SK-N-SH treated with all-trans-retinoic acid at 6 μM for 48 hours (cell line): ENCODE data around the gene MAGED2.

Experiments used
- ATAC-seq: fragments of 200-7000 bp; cut with Tn5 transposase; 3 replicates; pipeline ENCODE4 v1.9.1; 2020; ENCODE audit warnings: mild to moderate bottlenecking, moderate library complexity
- ARNTL ChIP-seq: fragments of 450-650 bp; formaldehyde crosslinking; IDR thresholded peaks from 2 replicates; pipeline ENCODE4 v1.5.0; 2020; ENCODE audit warnings: low read depth, mild to moderate bottlenecking, moderate library complexity, borderline replicate concordance
- BACH2 ChIP-seq: fragments of 250-450 bp; sonication (Bioruptor Pico); IDR thresholded peaks from 2 replicates; pipeline ENCODE4 v1.9.0; 2021; ENCODE audit warnings: mild to moderate bottlenecking, borderline replicate concordance
- CSDC2 ChIP-seq: fragments of 250-450 bp; sonication (Bioruptor Pico); IDR thresholded peaks from 2 replicates; pipeline ENCODE4 v1.5.0; 2020; ENCODE audit warnings: mild to moderate bottlenecking, moderate library complexity
- ESRRG ChIP-seq: fragments of 250-450 bp; sonication (Bioruptor Pico); IDR thresholded peaks from 2 replicates; pipeline ENCODE4 v1.6.1; 2021; ENCODE audit warnings: mild to moderate bottlenecking
- GLIS3 ChIP-seq: fragments of 250-450 bp; sonication (Bioruptor Pico); IDR thresholded peaks from 2 replicates; pipeline ENCODE4 v1.5.0; 2020; ENCODE audit warnings: mild to moderate bottlenecking, moderate library complexity
- ISL1 ChIP-seq: fragments of 250-450 bp; sonication (Bioruptor Pico); IDR thresholded peaks from 2 replicates; pipeline ENCODE4 v2.1.2; 2022; ENCODE audit warnings: mild to moderate bottlenecking, moderate library complexity
- OSR1 ChIP-seq: fragments of 250-450 bp; sonication (Bioruptor Pico); IDR thresholded peaks from 2 replicates; pipeline ENCODE4 v1.8.0; 2022; ENCODE audit warnings: moderate library complexity, mild to moderate bottlenecking, inconsistent platforms
- PPARA ChIP-seq: fragments of 250-450 bp; sonication (Bioruptor Pico); IDR thresholded peaks from 2 replicates; pipeline ENCODE4 v1.5.0; 2020; ENCODE audit warnings: mild to moderate bottlenecking, borderline replicate concordance
- RARB ChIP-seq: fragments of 250-450 bp; sonication (Bioruptor Pico); IDR thresholded peaks from 2 replicates; pipeline ENCODE4 v1.8.0; 2021; ENCODE audit warnings: mild to moderate bottlenecking, moderate library complexity
- SNAI2 ChIP-seq: fragments of 250-450 bp; sonication (Bioruptor Pico); IDR thresholded peaks from 2 replicates; pipeline ENCODE4 v1.5.0; 2020; ENCODE audit warnings: mild to moderate bottlenecking, moderate library complexity
- TCF4 ChIP-seq: fragments of 250-450 bp; sonication (Bioruptor Pico); IDR thresholded peaks from 2 replicates; pipeline ENCODE4 v1.8.0; 2021; ENCODE audit warnings: mild to moderate bottlenecking, moderate library complexity, borderline replicate concordance
- TOX ChIP-seq: fragments of 250-450 bp; sonication (Bioruptor Pico); IDR thresholded peaks from 2 replicates; pipeline ENCODE4 v1.8.0; 2021; ENCODE audit warnings: mild to moderate bottlenecking, moderate library complexity, borderline replicate concordance
- ZC3H10 ChIP-seq: fragments of 250-450 bp; sonication (Bioruptor Pico); IDR thresholded peaks from 2 replicates; pipeline ENCODE4 v1.5.1; 2021; ENCODE audit warnings: mild to moderate bottlenecking, moderate library complexity
- ZFP30 ChIP-seq: fragments of 450-650 bp; formaldehyde crosslinking; IDR thresholded peaks from 2 replicates; pipeline ENCODE4 v1.5.0; 2022; ENCODE audit warnings: mild to moderate bottlenecking, moderate library complexity
- ZNF565 ChIP-seq: fragments of 450-650 bp; formaldehyde crosslinking; conservative IDR thresholded peaks from 2 replicates; pipeline ENCODE4 v1.5.0; 2020; ENCODE audit warnings: low read depth, mild to moderate bottlenecking, moderate library complexity
- ZNF70 ChIP-seq: fragments of 450-650 bp; formaldehyde crosslinking; IDR thresholded peaks from 2 replicates; pipeline ENCODE4 v1.5.0; 2020; ENCODE audit warnings: mild to moderate bottlenecking, moderate library complexity
- ZNF8 ChIP-seq: fragments of 450-650 bp; formaldehyde crosslinking; IDR thresholded peaks from 2 replicates; pipeline ENCODE4 v1.5.0; 2020; ENCODE audit warnings: mild to moderate bottlenecking, moderate library complexity
- TF ChIP-seq, protein P1 (sequence below): fragments of 250-450 bp; sonication (Bioruptor Pico); IDR thresholded peaks from 2 replicates; pipeline ENCODE4 v1.5.0; 2020; ENCODE audit warnings: mild to moderate bottlenecking, moderate library complexity
- TF ChIP-seq, protein P2 (sequence below): fragments of 250-450 bp; sonication (Bioruptor Pico); IDR thresholded peaks from 2 replicates; pipeline ENCODE4 v1.8.0; 2021; ENCODE audit warnings: low read depth, mild to moderate bottlenecking, moderate library complexity, borderline replicate concordance
- TF ChIP-seq, protein P3 (sequence below): fragments of 250-450 bp; sonication (Bioruptor Pico); IDR thresholded peaks from 2 replicates; pipeline ENCODE4 v1.5.1; 2020; ENCODE audit warnings: low read depth, mild to moderate bottlenecking, moderate library complexity
- TF ChIP-seq, protein P4 (sequence below): fragments of 250-450 bp; sonication (Bioruptor Pico); IDR thresholded peaks from 2 replicates; pipeline ENCODE4 v1.8.0; 2020; ENCODE audit warnings: mild to moderate bottlenecking, moderate library complexity, borderline replicate concordance

The MAGED2 gene

DNA sequence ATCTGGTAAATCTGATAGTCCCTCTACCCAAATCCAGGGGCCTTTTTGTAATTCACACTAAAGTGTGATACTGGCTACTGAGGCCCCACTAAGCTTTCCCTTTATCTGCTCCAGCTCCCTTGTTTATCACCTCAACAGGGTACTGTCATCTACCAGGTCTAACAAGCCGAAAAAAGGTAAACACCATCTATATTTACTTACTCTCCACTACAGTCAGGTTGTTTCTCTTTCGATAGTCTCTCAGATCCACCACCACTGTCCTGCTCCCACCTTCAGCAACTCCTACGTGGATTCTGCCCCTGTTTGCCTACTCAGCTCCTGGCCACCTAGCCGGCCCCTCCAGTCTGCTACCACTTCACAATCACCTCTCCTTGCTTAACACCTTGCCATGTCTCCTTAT is 12.8 kb upstream of the MAGED2 start:
- no peak for TF ChIP-seq SNAI2
- TF ChIP-seq CSDC2 = no peak
- no peak for TF ChIP-seq PPARA (CRISPR knock-in tag)
- TF ChIP-seq, protein P1, sequence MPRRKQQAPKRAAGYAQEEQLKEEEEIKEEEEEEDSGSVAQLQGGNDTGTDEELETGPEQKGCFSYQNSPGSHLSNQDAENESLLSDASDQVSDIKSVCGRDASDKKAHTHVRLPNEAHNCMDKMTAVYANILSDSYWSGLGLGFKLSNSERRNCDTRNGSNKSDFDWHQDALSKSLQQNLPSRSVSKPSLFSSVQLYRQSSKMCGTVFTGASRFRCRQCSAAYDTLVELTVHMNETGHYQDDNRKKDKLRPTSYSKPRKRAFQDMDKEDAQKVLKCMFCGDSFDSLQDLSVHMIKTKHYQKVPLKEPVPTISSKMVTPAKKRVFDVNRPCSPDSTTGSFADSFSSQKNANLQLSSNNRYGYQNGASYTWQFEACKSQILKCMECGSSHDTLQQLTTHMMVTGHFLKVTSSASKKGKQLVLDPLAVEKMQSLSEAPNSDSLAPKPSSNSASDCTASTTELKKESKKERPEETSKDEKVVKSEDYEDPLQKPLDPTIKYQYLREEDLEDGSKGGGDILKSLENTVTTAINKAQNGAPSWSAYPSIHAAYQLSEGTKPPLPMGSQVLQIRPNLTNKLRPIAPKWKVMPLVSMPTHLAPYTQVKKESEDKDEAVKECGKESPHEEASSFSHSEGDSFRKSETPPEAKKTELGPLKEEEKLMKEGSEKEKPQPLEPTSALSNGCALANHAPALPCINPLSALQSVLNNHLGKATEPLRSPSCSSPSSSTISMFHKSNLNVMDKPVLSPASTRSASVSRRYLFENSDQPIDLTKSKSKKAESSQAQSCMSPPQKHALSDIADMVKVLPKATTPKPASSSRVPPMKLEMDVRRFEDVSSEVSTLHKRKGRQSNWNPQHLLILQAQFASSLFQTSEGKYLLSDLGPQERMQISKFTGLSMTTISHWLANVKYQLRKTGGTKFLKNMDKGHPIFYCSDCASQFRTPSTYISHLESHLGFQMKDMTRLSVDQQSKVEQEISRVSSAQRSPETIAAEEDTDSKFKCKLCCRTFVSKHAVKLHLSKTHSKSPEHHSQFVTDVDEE (CRISPR knock-in tag) = no peak
- TF ChIP-seq BACH2 (CRISPR knock-in tag) = no peak
- TF ChIP-seq, protein P2, sequence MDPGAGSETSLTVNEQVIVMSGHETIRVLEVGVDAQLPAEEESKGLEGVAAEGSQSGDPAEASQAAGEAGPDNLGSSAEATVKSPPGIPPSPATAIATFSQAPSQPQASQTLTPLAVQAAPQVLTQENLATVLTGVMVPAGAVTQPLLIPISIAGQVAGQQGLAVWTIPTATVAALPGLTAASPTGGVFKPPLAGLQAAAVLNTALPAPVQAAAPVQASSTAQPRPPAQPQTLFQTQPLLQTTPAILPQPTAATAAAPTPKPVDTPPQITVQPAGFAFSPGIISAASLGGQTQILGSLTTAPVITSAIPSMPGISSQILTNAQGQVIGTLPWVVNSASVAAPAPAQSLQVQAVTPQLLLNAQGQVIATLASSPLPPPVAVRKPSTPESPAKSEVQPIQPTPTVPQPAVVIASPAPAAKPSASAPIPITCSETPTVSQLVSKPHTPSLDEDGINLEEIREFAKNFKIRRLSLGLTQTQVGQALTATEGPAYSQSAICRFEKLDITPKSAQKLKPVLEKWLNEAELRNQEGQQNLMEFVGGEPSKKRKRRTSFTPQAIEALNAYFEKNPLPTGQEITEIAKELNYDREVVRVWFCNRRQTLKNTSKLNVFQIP = no peak
- TF ChIP-seq ZFP30 (CRISPR knock-in tag) = no peak
- no peak for TF ChIP-seq ZC3H10 (CRISPR knock-in tag)
- no peak for TF ChIP-seq OSR1 (CRISPR knock-in tag)
- no peak for TF ChIP-seq ESRRG (CRISPR knock-in tag)
- no peak for TF ChIP-seq TOX
- no peak for ATAC-seq

DNA sequence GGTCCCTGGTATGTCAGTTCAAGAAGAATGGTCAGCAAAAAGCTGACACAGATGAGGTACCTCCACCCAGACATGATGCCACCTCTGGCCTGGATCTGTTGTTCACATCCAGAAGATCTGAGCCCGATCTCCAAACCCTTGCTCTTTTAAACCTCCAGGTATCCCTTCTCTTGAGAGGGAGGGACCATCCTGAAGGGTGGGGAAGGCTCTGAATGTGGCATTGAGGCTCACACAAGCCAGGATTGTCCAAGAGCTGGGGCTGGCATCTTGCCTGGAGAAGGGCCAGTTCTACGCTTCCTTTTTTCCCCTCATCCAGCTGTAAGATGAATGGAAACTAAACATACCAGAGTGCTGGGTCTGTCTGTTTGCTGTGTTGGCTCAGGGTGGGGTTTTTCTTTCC is 9.4 kb upstream of the MAGED2 start, which contains the start of gene ITIH6:
TSS of gene ITIH6 (minus strand) at position 119 of the 400 bp plus-strand sequence. CDS start at position 74, 45 bp downstream.
- ATAC-seq = no peak
- TF ChIP-seq ARNTL (CRISPR knock-in tag) (no peak), CSDC2 (no peak), GLIS3 (no peak), TCF4 (no peak), OSR1 (CRISPR knock-in tag) (no peak), PPARA (CRISPR knock-in tag) (no peak), RARB (CRISPR knock-in tag) (no peak), ZNF70 (CRISPR knock-in tag) (no peak), TOX (no peak), ISL1 (CRISPR knock-in tag) (no peak), ESRRG (CRISPR knock-in tag) (no peak), ZNF565 (CRISPR knock-in tag) (no peak), ZNF8 (no peak), ZC3H10 (CRISPR knock-in tag) (no peak), SNAI2 (no peak)
- TF ChIP-seq, protein P3, sequence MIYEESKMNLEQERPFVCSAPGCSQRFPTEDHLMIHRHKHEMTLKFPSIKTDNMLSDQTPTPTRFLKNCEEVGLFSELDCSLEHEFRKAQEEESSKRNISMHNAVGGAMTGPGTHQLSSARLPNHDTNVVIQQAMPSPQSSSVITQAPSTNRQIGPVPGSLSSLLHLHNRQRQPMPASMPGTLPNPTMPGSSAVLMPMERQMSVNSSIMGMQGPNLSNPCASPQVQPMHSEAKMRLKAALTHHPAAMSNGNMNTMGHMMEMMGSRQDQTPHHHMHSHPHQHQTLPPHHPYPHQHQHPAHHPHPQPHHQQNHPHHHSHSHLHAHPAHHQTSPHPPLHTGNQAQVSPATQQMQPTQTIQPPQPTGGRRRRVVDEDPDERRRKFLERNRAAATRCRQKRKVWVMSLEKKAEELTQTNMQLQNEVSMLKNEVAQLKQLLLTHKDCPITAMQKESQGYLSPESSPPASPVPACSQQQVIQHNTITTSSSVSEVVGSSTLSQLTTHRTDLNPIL (CRISPR knock-in tag) = no peak
- TF ChIP-seq, protein P1 (CRISPR knock-in tag) = no peak
- TF ChIP-seq, protein P2 = no peak

DNA sequence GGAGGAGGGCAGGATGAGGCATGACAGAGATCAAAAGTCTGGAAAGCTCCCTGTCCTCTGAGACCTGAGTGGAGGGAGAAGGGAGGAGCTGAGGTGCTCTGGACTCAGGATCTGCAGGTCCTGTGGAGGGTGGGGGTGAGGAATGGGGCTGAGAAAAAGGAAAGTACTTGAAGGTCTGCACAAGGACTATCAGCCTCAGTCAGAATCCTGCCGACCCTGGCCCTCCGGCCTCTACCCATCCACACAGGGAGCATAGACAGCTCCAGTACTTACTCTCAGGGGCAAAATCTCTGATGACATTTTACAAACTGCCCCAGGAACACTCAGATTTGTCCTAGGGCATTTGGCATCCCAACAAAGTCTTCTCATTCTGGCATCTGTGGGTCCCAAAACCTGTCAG is 8.5 kb upstream of the MAGED2 start:
- ATAC-seq = no peak
- TF ChIP-seq BACH2 (CRISPR knock-in tag) (no peak), TCF4 (no peak), ZNF70 (CRISPR knock-in tag) (no peak), ISL1 (CRISPR knock-in tag) (no peak), OSR1 (CRISPR knock-in tag) (no peak), SNAI2 (no peak), ARNTL (CRISPR knock-in tag) (no peak), ESRRG (CRISPR knock-in tag) (no peak)
- TF ChIP-seq, protein P2 = no peak
- TF ChIP-seq, protein P4, sequence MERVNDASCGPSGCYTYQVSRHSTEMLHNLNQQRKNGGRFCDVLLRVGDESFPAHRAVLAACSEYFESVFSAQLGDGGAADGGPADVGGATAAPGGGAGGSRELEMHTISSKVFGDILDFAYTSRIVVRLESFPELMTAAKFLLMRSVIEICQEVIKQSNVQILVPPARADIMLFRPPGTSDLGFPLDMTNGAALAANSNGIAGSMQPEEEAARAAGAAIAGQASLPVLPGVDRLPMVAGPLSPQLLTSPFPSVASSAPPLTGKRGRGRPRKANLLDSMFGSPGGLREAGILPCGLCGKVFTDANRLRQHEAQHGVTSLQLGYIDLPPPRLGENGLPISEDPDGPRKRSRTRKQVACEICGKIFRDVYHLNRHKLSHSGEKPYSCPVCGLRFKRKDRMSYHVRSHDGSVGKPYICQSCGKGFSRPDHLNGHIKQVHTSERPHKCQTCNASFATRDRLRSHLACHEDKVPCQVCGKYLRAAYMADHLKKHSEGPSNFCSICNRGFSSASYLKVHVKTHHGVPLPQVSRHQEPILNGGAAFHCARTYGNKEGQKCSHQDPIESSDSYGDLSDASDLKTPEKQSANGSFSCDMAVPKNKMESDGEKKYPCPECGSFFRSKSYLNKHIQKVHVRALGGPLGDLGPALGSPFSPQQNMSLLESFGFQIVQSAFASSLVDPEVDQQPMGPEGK = no peak
- TF ChIP-seq, protein P3 (CRISPR knock-in tag) = no peak
- TF ChIP-seq, all 23 proteins: peak for 0
